Right lobe of liver (tissue), 4 donors: Measurements from ENCODE around the gene CD58.

Experiments used
- POLR2A ChIP-seq: fragments of 450-650 bp; IDR thresholded peaks from one replicate; pipeline ENCODE4 v1.6.1; 2017; ENCODE audit warnings: antibody characterized with exemption, mild to moderate bottlenecking
- TF ChIP-seq, protein P1 (sequence below), 4 donors: fragments of 200-600 bp in 3 of 4; fragments of 450-650 bp in 1 of 4; IDR thresholded peaks; one replicate each; pipeline versions ENCODE4 v1.5.1 to v1.8.0; 2016 to 2022; ENCODE audit warnings: antibody characterized with exemption in 4 of 4, mild to moderate bottlenecking in 2 of 4
- donor health status: DM: no; HTN: no; CAD: no.
- donor health status: DM: no; HTN: no; CAD: no.
- donor health status: DM: no; HTN: yes; CAD: no.

DNA sequence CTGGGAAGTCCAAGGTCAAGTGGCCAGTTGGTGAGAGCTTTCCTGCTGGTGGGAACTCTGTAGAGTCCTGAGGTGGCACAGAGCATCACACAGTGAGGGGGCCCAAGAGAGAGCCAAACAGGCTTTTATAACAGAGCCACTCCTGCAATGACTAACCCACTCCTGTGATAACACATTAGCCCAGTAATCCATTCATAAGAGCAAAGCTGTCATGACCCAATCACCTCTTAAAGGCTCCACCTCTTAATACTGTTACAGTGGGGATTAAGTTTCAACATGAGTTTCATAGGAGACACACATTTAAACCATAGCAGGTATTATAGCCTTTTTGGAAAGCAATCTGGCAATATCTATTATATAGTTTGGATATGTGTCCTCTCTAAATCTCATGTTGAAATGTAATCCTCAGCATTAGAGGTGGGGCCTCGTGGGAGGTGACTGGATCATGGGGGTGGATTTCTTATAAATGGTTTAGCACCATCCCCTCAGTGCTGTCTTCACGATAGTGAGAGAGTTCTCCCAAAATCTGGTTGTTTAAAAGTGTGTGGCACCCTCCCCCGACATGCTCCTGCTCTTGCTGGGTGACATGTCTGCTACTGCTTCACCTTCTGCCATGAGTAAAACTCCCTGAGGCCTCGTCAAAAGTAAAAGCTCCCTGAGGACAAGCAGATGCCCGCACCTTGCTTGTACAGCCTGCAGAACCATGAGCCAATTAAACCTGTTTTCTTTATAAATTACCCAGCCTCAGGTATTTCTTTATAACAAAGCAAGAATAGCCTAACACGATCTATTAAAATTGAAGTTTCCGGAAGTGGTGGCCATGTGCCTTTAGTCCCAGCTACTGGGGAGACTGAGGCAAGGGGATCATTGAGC lies 64.5 kb downstream of the CD58 start:
- TF ChIP-seq, protein P1, sequence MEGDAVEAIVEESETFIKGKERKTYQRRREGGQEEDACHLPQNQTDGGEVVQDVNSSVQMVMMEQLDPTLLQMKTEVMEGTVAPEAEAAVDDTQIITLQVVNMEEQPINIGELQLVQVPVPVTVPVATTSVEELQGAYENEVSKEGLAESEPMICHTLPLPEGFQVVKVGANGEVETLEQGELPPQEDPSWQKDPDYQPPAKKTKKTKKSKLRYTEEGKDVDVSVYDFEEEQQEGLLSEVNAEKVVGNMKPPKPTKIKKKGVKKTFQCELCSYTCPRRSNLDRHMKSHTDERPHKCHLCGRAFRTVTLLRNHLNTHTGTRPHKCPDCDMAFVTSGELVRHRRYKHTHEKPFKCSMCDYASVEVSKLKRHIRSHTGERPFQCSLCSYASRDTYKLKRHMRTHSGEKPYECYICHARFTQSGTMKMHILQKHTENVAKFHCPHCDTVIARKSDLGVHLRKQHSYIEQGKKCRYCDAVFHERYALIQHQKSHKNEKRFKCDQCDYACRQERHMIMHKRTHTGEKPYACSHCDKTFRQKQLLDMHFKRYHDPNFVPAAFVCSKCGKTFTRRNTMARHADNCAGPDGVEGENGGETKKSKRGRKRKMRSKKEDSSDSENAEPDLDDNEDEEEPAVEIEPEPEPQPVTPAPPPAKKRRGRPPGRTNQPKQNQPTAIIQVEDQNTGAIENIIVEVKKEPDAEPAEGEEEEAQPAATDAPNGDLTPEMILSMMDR (IDR thresholded peaks at IDR 0.05): no peak
- TF ChIP-seq POLR2A: no peak
